Measurements from ENCODE around the gene MIPEP.
"Not testable (repeated sequence)": the region's sequence is repeated elsewhere in the genome, so short reads cannot be mapped to it uniquely, and the experiment has no call there.

Gene MIPEP

DNA sequence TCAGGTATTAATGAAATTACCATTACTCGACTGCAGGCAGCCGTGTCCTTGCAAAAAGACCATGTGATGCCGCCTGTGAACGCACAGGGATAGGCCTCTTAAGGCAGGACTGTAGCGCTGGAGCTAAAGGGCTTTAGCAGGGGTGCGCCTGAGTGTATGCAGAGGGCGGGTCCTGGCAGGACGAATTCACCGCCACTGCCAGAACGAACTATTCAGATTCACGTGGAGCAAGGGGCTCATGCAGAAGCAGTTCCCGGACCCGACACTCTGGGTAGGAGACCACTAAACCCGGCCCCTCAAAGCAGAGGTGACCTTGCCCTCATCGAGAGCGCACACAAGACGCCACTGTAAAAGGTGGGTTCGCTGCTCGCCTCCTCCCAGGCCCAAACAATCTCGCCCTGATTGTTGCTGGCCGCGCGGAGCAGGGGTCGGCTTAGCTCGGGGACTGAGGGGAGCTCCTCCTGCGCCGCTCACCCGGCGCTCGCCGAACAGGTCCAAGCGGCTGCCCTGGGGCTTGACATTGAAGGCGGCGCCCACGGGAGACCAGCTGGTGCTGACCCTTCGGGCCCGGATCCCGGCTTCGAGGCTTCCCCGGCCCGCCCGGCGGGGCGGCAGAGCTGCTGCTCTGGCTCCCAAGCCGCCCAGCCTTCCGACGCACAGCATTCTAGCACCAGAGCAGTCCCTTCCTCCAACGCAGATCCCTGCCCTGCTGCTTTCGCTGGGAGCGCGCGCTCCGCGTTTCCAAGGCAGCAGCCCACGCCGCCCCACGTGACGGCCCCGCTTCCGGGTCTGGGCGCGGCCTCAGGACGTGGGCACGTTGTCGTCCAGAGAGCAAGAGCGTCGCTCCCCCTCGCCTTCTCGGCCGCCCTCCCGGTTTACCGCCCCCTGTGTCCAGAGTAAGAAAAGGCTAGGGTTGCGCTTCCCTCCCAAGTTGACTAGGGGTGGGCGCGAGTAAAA lies at the start of gene MIPEP:
Gene MIPEP, minus strand, starts transcription at position 743 of the 957 bp plus-strand sequence. Its CDS starts 80 bp downstream, at position 663.
- DNase-seq: peak; percentile 89

DNA sequence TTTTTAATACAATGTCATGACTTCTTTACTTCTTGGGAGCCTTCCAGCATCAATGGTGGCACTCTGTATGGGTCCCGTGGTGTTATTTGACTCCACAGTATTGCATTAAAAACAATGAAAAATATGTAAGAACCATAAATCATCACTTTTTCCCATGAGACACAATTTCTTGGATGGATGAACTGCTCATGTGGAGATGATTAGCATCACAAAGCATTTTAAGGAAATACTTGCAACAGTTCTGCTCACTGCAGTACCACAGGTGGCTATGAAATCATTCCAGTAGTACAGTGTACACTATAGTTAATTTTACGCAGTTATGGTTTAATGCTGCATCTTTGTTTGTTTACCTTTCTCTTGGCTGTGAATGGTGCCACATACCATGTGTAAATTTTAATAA lies 45.3 kb upstream of the MIPEP start:
- DNase-seq: no peak

DNA sequence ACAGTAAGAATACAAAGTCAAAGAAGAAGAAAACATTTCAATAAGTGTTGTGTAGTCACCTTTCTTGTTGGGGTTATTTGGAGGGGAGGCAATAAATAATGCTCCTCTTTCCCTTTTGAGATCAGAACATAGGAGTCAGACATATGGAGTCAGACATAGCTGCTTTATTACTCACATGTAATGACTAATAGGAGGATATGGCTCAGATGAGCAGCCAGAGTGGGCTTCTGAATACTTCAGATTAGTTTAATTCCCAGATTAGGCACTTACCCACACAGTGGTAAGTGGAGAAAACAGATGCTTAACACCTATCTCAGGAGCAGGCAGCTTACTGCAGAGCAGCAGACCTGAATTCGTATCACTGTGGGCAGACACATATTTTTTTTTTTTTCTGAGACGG lies 39.8 kb upstream of the MIPEP start:
- DNase-seq: no peak

DNA sequence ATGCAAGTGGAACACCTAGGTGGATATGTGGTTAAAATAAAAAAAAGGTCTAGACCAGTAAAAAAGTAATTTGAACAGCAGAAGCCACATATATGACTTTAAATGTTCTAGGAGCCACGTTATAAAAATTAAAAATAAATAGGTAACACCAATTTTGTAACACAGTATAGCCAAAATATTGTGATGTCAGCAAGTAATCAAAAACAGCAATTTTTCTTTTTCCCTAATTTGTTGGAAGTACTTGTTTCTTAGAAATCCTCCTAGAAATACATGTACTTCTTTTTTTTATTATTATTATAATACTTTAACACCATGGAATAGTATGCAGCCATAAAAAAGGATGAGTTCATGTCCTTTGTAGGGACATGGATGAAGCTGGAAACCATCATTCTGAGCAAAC lies 33.8 kb upstream of the MIPEP start:
- no peak for DNase-seq

DNA sequence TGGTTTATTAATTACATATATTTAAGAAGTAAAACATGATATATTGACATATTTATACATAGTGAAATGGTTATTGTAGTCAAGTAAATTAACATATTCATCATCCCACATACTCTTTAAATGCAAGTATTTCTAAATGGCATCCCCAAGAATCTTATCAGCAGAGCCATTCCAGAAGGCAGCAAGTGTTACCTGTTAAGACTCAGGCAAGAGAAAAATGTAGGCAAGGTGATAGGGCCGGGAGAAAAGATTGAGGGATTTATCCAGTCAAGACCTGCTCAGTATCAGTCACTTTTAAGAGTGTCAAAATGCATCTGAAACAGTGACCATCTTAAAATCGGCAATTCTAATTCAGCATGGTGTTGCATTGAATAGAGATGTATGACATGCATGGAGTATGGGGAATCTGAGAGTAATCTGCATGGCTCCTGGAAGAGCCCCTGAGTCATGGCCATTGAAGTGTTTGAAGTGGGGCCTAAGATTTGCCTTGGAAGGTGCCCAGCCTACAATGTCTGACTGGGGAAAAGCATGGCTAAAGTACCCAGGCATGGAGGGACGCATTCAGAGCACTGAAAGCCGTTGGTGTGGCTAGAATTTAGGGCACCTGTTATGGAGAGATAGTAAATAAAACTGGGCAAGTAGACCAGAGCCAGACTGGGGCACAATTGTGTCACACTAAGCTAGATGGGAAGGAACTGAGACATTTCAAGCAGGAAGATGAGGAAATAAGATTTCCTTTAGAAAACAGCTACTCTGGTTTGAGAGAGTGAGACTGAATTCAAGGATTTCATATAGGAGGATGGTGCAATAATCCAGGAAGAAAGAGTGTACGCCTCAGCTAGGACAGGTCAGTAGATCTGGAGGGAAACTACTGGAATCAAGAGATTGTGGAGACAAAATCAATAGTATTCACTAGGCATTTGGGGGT lies 33.1 kb upstream of the MIPEP start:
- DNase-seq: no peak

DNA sequence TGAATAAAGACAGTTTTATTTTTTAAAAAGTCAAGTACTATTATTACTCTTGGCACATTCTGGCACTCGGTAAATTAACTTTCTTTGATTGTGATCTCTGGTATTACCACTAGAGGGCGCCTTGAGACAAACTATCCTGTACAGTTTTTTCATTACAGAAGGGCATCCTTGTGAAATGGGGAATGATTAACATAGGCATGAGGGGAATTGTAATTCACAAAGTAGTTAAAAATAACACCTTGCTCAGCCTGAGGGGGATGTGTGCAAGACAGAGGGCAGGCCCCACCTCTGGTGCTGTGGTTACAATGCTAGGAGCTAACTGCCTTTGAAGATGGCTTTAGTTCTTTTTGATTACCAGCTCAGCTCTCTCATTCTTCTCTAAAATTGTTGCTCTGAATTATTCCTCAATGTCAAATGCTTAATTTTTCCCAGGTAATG lies 32.3 kb upstream of the MIPEP start:
- DNase-seq: peak in 1 of 2 donors; percentile 49

DNA sequence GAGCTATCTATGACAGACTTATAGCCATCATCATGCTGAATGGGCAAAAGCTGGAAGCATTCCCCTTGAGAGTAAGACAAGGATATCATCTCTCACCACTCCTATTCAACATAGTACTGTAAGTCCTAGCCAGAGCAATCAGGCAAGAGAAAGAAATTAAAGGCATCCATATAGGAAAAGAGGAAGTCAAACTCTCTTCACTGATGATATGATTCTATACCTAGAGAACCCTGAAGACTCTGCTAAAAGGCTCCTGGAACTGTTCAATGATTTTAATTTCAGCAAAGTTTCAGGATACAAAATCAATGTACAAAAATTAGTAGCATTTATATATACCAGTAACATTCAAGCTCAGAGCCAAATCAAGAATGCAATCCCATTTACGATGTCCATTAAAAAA lies 29.8 kb upstream of the MIPEP start:
- DNase-seq: no peak

DNA sequence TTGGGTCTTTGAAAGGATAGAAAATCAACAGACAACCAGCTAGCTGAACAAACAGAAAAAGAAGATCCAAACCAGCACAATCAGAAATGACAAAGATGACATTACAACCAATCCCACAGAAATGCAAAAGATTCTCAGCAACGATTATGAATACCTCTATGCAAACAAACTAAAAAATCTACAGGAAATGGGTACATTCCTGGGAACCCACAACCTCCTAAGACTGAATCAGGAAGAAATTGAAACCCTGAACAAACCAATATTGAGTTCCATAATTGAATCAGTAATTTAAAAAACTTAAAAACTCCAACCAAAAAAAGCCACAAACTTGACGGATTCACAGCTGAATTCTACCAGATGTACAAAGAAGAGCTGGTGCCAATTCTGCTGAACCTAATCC lies 29.0 kb upstream of the MIPEP start:
- no peak for DNase-seq

DNA sequence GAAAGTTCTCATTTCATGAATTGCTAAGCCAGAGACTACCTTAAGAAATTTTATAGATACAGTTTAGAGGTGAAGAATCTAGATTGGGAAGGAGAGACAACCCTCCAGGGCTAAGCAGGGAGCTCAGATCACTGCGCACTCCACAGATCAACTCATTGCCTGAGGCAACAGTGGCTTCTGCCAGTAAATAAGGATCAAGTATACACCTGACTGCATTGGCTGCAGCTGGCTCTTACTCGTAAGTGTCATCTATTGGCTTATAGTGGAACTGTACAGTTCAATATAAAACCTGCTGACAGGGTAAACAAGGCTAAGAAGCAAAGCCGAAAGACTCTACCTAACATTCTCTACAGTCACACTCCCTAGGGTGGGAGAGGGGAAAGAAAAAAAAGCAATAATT lies 26.1 kb upstream of the MIPEP start:
- DNase-seq: no peak

DNA sequence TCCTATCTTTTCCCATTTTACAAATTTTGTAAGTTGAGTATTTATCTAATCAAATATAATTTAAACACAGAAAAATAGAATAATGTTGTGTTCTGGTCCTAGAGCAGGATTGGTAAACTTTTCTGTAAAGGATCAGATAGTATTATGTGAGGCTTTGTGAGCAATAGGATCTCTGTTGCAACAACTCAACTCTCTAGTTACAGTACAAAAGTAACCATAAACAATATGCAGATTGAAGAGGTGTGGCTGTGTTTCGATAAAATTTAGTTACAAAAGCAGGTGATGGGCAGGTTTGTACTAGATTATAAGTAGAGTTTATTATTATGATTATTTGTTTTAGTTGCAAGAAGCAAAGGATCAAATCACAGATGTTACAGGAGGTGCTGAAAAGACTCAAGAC lies 23.3 kb upstream of the MIPEP start:
- DNase-seq: no peak

DNA sequence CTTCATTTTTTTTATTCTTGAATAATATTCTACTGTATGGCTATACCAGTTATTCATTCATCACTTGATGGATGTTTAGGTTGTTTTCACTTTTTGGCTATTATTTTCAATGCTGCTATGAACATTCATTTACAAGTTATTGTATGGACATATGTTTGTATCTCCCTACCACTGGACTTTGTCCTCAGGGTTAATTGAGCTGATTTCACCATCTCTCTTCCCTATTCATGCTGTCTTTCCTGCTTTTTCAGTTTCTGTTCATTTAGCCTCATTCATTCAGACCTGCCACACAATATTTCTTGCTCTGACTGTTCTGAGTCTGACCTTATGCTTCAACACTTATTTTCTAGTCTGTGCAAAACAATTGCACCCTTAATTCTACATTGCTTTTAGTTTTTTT lies 20.4 kb upstream of the MIPEP start:
- no peak for DNase-seq

DNA sequence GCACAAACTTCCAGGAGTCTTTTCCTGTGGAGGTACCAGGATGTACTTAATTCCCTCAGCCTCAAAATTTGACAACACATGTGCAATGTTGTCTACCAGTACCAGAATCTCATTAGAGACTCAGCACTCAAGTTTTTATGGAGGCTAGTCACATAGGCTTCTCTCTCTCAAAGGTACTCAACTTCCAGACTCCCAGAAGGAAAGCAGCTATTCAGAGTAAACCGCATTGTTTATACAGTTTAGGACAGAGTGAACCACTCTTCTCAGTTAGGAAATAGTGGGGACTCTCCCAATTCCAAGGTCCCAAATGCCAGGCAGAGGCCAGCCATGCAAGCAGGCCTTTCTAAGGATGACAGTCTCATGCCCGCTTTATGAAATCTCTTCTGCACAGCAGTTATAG lies 16.6 kb upstream of the MIPEP start:
- no peak for DNase-seq

DNA sequence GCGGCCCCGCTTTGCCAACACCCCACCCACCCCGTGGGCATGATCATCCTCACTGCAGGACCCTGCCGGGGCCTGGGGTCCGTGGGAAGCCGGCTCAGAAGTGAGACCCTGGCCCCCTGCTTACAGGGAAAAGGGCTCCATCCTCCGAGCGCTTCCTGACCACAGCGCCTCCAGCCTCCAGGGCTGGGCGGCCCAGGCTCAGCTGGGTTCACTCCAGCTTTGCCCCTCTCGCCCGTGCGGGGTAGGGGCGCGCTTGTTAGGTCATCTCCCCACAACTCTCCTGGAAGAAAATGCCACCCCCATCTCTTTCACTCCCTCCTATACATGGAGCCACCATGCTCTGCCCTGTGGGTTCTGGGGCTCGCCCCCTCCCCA lies 14.7 kb upstream of the MIPEP start:
- DNase-seq: no peak

DNA sequence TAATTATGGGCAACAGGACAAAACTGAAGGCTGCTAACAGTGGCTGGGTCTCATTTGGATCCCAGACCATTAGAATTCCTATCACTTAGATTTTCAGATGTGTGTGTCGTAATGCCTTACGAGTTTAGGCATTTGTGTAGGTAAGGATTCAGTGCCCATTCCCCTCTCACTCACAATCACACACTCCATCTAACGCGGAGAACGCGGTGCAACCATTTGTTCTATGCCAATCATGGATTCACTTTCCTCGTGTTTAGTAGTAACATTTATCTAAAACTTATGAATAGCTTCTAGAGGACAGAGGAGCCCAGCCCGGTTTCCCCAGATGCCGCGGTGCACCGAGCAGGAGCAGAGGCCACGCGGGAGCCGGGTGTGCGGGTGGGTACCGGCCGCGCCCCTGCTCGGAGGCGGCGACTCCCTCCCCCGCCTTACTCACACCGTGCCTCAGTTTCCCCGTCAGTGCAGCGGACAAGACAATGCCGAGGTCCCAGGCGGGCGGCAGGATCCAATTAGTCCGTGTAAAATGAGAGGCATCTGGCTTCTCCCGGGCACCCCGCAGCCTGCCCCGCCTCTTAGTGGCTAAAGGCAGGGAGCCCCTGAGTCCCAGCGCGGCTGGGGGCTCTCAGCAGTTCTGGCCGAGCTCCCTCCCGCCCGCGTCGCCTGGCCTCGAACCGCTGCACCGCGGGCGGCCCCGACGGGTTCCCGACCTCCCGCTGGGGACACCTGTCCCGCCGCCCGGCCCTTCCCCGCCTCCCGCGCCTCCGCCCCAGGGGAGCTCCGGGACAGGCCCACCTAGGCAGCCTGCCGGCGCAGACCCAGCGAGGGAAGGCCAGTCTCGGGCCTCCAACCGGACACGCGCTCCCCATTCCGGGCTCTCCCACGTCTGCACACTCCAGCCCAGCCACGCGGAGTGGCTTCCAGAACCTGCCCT lies 14.0 kb upstream of the MIPEP start:
- DNase-seq: no peak

DNA sequence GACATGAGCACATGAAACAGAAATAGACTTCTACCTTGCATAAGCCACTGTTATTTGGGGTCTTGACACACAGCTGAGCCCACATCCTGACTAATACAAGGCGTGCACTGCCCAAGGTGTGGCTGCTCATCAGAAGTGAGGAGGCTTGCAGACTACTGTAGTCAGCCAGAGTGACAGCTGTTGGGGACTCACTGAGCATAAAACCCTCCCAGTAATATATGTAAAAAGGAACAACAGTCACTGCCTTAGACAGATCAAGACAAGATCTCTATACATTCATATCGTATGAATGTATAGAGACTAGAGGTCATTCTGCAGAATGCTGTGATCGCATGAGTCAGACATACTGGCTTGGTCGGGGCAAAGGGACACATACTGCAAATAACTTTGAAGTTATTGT lies 12.2 kb upstream of the MIPEP start:
- DNase-seq: no peak

DNA sequence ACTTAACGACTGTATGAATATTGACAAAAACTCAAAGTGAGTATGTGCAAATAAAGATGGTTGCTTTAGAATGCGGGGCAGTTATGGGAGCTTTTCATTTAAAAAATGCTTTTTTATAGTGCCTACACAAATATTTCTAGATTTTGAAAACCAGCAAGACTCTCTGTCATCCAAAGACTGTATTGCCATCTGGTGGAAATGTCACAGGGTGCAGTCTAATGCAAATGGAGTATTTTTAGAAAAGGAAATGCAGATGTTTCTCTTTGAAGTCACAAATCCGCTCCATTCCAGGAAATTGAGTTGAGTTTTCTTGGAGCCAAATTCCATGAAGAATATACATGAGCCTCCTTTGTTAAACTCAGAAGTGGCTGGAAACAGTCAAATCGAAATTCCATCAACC lies 10.4 kb upstream of the MIPEP start:
- peak; percentile 27 to 53 for DNase-seq

DNA sequence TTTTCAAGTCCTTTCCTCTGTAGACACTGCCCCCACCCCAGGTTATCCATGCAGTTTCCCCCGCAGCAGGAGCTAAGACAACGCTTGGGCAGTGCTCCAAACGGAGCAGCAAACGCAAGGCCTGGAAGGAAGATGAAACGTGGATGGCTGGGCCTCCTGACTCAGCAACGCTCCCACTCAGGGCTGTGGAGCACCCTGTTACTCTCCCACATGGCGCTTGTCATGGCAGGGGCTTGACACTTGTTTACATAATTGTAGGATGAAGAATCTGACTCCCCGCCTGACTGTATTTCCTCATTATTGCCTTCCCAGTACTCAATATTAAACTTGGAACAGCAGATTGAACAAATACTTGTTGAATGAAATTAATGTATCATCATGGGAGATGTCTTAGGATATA lies 8.9 kb upstream of the MIPEP start:
- no peak for DNase-seq

DNA sequence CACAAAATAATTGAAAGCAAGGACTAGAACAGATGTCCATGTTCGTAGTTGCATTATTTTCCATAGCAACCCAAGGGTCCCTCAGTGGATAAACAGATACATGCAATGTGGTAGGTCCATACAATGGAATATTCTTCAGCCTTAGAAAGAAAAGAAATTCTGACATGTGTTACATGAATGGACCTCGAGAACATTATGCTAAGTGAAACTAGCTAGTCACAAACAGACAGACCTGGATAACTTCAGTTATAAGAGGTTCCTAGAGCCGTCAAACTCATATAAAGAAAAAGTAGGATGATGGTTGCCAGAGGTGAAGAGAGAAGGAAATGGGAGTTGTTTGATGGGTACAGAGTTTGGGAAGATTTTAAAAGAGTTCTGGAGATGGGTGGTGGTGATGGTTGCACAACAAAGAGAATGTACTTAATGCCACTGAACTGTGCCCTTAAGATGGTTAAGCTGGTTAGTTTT lies 8.3 kb upstream of the MIPEP start, which contains the start of gene C1QTNF9B:
Gene C1QTNF9B, minus strand, starts transcription at position 51 of the 468 bp plus-strand sequence.
- DNase-seq: not testable (repeated sequence)

DNA sequence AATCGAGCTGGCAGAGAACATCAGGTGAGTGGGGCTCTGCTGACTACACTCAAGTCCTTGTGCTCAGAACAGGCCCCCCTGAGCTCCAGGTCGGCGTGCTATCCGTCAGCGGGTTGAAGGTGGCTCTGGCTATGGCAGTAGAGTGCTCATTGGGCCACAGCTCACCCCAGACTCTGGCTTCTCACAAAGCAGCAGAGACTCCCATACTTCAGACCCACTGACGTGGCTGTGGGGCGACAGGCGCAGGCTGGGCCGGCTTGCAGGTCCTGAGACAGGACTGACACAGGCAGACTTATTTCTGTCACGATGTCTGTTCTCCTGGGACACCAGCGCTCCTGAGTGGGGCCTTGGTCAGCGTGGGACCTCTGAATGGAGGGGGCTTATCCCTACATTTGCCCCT lies 5.5 kb upstream of the MIPEP start:
- not testable (repeated sequence) for DNase-seq

DNA sequence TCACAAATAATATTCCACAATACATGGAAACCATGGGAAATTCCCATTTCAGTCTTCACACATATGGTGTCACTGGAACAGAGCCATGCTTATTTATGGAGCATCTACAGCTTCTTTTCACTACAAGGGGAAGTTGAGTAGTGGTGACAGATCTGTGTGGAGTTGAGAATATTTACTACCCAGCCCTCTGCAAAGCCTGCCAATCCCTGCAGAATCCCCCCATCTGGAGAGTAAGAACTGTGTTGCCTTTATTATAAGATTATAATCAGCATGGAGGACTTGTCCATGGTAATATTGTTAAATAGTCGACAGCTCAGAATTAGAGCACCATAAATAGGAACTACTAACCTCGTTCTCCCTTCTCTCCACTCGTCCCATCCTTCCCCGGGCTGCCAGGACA lies 4.6 kb upstream of the MIPEP start:
- not testable (repeated sequence) for DNase-seq

DNA sequence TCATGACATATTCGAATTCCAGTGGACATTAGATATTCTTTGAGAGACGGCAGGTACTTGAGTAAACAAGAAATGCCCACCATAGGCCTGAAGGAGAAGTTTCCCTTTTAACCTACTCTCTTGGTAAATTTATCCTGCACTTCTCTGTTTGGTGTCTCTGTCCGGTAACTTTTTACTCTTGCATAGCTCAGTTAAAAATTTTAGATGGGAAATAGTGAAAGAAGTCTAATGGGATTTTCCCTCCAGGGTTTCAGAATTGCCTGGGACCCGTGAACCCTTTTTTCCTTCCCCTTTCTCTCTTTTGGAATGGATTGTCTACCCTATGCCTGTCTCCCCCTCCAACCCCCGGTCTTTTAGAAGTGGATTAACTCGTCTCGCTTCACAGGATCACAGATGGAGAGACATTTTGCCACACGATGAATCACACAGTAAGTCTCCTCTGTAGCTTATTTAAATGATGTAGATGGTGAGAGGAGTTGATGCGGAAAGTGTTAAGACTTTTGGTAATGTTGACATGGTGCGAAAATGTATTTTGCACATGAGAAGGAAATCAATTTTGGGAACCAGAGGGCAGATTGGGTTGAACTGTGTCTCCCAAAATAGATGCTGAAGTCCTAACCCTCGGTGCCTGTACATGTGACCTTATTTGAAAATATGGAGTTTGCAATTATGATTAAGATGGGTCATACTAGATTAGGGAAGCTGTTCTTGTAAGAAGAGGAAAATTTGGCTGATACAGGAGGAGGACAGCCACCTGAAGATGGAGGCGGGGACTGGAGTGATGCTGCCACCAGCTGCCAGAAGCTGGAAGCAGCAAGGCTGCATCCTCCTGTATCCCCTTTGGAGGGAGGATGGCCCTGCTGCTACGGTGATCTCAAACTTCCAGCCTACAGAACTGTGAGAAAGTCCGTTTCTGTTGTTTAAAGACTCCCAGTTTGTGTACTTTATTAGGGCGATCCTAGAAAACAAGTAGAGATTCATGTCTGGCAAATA lies 711 bp upstream of the MIPEP start:
- no peak for DNase-seq
